ENCODE measurements around the gene FHIT.
"Not testable (repeated sequence)": the region's sequence is repeated elsewhere in the genome, so short reads cannot be mapped to it uniquely, and the experiment has no call there.

FHIT gene

DNA sequence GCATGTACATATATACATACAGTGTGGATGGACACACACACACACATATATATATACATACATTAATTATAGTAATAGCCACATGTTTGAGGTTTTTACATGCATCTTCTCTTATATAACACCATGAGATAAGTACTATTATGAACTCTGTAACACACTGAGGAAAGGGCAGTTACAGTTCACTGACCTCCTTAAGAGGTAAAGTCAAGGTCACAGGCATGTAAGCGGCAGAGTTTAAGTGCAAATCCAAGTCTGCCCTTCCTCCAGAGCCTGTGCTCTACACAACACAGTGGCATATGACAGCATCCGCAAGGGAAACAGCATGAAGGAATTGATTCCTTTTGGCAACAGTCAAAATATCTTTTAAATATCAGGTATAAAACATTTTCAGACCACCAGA is 26.4 kb downstream of the FHIT start:
- no peak for DNase-seq

DNA sequence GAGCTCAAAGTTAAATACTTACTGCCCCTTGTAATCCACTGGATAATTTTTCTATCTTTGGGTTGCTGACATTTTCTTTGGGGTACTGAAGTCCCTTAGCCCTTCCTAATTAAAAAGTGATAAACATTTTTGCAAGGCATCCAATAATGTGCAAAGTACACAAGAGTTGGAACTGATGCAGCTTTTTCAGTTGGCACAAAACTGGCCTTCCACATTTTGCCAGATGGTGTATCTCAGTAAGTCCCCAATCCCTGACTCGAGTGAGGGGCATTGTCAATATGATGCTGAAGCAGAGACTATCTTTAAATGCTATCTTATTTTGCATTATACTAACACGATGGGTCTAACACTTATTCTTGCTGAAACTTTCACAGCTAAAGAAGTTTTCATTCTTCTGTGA is 27.8 kb downstream of the FHIT start:
- no peak for DNase-seq

DNA sequence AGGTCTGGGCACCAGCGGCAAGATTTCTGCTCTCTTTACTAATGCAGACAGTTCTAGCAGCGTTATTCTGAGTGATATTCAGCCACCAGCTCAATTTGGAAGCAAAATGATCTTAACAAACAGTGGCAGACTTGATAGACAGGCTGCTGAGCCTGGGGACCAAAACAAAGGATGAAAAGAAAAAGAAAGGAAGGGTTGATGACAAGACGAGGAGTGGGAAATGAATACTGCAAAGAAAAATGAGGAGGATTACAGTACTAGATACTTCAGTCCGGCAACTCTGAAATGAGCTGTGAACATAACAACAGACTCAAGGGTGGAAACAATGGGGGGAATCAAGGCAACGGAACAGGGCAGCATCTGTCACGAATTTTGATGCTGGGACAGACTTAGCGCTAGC is 28.8 kb downstream of the FHIT start:
- no peak for DNase-seq

DNA sequence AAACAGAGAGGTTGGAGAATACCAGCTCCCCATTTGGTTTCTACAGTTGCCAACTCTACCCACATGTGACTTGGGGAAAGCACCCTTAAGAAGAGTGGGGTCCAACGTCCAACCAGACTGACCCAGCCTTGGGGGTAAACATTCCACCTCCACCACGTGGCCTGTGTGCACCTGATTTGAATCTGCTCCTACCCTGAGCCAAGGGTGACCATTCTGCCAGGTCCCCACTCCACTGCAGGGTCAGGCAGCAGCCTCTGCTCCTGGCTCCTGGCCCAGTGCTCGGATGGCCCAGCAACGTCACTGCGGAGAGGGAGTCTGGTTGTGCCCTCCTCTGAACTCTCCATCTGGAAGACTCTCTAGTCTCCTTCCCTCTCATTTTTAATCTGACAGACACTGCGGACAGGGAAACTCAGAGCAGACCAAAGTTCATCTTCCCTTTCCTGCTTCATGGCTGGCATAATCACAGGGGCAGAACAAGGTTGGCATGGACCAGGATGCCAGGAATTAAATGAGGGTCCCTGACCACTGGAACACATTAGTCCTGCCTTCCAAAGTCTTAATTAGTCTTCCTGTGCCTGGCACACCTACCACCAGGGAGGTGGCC is 29.4 kb downstream of the FHIT start:
- DNase-seq = no peak

DNA sequence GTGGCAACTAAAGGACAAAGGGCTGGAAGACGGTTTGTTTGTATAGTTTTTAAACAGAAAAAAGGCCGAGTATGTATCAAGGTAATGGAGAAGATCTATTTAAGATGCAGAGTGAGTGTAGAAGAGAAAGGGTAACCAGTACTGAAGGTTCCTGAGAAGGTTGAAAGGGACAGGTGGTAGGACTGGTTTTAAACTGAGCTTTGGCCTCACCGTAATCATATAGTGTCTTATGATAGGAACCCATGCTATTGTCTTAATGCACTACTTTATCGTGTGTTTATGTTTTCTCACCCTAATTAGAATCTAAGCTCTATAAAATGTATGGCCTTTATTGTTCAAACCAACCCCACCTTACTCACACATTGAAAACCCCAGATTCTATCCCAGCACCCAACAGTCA is 32.7 kb downstream of the FHIT start:
- DNase-seq = no peak

DNA sequence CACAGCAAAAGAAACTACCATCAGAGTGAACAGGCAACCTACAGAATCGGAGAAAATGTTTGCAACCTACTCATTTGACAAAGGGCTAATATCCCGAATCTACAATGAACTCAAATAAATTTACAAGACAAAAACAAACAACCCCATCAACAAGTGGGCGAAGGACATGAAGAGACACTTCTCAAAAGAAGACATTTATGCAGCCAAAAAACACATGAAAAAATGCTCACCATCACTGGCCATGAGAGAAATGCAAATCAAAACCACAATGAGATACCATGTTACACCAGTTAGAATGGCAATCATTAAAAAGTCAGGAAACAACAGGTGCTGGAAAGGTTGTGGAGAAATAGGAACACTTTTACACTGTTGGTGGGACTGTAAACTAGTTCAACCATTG is 35.1 kb downstream of the FHIT start:
- DNase-seq = not testable (repeated sequence)

DNA sequence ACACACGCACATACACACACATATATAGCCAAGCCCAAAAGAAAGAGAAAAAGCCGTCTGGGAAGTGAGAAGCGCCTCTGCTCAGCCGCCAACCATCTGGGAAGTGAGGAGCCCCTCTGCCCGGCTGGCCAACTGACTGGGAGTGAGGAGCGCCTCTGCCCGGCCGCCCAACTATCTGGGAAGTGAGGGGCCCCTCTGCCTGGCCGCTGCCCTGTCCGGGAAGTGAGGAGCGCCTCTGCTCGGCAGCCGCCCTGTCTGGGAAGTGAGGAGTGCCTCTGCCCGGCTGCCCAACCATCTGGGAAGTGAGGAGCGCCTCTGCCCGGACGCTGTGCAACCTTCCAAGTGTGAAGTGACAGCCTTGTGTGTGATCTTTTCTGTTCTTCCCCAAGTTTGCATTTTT is 49.2 kb downstream of the FHIT start:
- no peak for DNase-seq

DNA sequence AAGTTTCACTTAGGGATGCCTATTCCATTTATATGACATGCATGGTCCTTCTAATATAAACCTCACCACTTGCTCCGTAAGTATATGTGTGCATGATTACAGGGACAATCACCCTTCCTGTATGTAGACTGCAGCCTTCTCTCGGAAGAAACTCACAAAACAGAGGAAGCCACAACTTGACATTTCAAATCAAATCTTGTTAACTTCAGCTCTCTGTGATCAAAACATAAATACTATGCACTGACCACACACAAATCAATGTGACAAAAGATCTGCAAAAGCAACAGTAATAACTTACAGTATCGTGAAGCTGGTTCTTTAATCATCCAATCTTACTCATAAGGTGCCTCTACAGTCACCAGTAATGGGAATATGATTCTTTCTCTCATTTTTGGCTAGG is 50.2 kb downstream of the FHIT start:
- DNase-seq = no peak

DNA sequence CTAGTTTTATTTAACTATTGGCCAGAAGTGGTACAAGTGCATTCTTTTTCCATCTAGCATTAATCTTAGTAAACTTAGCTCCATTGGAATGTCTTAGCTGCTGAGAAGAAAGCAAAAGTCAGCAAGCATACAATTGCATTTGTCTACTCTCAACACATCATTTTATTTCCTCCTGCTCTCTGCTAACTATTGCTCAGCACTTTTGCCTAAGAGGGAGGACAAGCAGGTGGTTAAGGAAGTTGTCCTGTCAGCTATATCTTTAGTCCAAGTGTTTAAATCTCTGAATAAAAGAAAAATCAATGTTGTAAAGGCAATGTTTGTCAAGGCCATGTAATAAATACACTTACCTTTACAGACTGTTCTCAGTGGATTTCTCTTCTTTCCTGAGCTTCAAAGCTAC is 51.0 kb downstream of the FHIT start:
- DNase-seq = no peak

DNA sequence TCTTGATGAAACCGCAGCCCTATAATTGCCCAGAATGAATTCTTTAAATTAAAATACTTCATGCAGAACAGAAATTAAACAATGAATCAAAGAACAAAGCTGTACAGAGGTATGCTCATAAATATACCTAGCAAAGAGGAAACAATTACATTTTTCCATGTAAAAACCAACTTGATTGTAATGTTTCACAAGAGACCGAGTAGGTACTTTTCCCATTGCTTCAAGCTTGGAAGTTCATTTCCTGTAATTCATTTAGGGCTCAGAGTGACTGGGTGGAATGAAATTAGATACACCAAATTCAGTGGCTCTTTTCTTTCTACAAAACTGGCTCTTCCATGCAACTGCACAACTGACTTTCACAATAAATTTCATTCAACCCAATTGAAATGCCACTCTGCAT is 51.4 kb downstream of the FHIT start:
- DNase-seq = no peak

DNA sequence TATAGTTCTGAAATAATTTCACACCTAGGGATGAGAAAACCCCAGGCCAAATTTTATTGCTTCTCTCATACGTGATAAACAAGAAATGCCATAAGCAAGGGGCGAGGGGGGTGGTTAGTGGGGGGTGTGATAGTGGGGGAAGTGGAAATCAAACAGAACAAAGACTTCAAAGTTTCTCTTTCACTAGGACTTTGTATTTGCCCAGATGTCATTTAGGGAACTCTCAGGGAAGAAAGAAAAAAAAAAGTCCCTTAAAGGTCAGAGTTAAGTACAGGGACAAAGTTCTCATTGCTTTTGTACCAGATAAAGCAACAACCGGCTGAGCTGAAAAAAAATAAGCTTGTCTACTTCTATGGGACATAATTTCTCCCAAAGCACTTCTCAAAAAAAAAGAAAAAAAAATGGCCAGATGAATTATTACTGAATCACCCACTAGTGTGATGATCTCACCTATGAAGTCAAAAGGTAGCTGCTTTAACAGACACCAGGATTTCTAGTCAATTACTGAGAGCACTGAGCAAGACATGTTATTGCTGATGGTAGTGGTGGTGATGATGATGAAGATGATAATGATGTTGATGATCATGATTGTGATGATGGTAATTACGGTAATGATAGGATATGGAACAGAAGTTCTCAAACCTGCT is 56.2 kb downstream of the FHIT start:
- DNase-seq = no peak

DNA sequence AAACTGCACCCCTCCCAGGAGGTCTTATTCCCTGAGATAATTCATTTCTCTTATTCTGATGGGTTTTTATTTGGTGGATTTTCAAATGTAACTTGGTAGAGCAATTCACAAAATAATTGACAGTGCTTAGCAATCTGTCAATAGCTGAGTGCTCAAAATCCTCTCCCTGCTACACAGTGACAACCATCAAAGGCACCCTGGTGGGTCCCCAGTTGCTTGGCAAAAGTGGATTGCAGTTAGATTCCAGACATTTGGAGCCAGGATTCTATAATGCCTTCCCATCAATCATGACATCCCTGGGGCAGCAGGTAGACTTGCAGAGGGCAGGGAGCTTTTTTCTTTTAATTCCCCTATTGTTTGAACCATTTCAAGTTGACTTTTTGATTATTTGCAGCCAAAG is 59.0 kb downstream of the FHIT start:
- no peak for DNase-seq

DNA sequence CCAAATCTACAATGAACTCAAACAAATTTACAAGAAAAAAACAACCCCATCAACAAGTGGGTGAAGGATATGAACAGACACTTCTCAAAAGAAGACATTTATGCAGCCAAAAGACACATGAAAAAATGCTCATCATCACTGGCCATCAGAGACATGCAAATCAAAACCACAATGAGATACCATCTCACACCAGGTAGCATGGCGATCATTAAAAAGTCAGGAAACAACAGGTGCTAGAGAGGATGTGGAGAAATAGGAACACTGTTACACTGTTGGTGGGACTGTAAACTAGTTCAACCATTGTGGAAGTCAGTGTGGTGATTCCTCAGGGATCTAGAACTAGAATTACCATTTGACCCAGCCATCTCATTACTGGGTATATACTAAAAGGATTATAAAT is 61.0 kb downstream of the FHIT start:
- DNase-seq = not testable (repeated sequence)

DNA sequence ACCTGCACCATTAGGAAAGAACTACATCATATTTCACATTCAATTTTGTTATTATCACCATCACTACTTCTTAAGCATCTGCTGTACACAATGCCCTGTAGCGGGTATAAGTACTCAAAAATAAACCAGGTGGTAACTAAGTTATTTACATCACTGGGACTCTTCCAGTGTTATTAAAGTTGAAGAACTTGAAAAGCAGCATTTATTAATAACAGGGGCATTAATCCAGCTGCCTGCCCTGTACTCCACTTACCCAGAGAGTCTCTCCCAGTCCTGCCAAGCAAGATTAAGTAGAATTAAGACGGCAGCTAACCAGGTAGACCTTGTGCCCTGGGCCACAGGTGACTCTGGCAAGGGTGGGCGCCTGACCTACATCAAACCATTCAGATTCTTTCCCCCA is 65.2 kb downstream of the FHIT start:
- DNase-seq = no peak

DNA sequence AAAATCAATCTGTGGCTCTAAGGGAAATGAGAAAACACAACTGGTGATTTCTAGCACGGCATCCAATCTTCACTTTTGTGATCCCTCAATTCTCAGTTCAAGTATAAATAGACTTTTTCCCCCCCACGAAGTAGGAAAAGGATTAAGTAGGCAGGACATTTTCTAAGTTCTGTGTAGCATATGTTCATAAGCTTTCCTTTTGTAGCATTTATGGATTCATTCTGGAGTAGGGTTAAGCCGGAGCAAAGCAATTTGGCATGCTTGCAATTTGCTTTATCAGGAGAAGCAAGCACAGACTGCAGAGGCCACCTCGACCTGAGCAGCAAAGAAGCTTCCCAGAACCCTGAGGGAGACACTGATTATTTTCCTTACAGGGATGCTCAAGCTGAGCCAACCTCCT is 66.3 kb downstream of the FHIT start:
- DNase-seq = no peak

DNA sequence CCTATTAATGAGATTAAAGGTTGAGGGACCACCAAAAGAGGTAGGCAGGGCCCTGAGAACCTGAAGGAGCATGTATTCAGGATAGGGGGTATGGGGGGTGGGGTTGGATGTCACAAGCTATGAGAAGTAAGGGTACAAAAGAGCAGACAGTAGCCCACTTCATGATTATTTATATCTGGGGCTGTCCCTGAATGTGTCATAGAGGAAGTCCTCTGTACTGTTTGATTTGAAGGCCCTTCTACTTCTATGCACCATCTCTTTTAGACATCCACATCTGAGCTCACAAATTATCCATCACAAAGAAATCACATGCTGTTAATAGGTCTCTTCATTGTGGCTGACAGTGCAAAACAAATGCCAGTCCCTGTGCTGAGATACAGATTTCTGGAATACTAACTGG is 68.6 kb downstream of the FHIT start:
- DNase-seq = no peak

DNA sequence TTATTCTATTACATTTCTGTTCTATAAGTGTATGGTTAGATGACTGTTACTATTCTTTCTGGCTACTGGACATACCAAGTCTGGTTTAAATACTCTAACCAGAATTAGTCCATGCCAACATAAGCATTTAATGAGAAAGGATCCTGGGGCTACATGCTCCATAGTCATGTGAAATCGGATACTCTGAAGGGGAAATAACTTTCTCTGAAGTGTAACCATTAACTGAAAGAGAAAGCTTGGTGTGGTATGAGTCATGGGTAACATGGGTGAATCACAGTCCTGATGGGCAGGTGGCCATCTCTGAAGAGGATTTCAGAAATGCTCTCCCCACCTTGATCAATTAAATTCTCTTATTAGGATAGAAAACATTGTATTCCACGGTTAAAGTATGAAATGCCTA is 69.4 kb downstream of the FHIT start:
- DNase-seq = no peak

DNA sequence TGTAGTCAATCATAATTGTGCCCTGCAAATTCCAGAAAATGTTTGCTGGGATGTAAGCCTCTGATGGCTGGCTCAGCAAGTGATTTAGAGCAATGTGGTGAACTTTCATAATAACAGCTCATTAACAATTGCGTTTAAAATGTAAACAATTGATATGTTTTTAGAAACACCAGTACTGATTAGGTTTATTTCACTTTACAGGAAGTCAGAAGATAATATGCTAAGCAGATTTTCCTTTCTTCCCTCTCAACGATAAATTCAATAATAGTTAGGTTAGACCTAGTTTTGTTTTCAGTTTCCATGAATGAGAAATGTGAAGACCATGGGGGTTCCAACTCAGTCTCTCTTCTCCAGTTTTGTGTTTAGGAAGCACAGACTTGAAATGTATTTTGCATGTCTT is 71.0 kb downstream of the FHIT start:
- DNase-seq = no peak

DNA sequence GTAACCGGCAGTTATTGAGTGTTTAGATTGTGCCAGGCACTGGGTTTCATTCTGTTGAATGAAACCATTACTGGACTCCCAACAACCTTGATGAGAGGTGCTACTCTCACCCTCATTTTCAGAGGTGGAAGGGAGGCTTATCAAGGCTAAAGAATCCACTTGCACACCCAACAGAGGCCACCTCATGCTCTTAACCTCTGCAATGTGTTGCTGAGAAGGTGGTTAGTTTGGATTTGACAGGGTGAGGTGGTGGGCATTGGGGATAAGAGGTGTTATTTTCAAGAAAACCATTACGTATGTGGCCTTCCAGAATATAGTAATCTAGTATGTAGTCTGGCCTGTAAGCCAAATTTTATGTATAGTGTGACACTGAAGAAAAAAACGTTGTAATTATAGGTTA is 73.1 kb downstream of the FHIT start:
- no peak for DNase-seq

DNA sequence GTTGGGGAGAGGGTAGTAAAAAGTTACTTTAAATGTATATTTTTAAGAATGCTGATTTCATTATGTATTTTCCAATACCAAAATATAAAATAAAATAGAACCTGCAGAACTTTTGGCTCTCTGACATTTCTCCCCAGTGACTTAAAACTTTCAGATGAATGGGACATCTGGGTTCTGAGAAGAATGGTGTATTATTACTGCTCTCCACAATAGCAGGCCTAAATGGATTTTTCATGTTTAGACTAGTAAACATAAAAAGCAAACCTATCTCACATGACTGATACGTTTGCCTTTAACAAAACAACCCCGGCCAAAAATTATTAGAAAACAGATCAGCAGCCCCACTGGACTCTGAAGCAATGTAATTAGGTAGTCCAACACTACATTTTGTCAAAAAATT is 73.8 kb downstream of the FHIT start:
- no peak for DNase-seq

DNA sequence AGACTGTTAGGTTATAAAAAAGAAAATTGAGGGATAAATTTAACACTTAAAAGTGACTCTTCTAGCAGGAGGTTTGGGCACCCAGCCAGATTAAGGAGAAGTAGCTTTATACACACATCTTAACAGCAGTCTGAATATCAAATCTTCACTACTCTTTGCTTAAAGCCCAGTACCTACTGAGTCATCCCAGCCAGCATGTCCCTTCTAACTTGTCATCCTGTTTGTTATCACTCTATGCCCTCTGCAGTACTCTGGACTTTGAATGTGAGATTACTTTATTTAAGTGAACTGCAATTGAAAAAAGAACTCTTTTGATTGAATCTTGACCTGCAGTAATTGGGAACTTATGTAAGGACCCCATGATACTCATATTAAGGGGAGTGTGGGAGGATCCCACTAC is 77.6 kb downstream of the FHIT start:
- DNase-seq = no peak

DNA sequence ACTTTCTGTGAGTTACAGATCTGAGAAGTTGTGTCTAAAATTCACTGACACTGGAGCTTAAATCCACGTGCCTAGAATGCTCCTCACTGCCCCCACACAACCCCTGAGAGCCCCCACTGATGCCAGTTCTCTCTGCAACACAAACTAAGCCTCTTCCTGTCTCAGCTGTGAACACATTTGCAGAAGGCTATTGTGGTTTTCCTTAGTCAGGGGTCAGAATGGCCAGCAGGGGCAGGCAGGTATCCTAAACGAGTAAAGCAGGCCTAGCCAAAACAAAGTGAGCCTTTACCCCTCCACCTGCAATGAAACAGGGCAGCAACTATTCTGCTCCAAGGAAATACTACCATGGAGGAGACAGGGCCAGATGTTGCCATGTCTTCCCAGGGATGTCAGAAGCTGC is 78.6 kb downstream of the FHIT start:
- no peak for DNase-seq

DNA sequence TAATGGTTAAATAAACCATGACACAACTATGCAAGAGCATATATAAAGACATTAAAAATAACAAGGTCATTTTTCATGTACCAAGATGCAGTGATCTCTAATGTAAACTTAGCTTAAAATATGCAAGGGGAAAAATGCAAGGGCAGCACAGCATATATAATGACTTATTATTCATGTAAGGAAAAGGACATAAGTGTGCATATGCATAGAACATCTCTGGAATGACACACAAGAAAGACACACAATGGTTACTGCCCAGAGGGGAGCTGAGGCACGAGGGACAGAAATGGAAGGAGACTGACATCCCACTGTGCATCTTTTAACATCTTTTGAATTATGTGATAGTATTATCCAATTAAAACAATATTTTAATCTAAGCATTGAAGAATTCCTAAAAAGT is 79.0 kb downstream of the FHIT start:
- DNase-seq = no peak

DNA sequence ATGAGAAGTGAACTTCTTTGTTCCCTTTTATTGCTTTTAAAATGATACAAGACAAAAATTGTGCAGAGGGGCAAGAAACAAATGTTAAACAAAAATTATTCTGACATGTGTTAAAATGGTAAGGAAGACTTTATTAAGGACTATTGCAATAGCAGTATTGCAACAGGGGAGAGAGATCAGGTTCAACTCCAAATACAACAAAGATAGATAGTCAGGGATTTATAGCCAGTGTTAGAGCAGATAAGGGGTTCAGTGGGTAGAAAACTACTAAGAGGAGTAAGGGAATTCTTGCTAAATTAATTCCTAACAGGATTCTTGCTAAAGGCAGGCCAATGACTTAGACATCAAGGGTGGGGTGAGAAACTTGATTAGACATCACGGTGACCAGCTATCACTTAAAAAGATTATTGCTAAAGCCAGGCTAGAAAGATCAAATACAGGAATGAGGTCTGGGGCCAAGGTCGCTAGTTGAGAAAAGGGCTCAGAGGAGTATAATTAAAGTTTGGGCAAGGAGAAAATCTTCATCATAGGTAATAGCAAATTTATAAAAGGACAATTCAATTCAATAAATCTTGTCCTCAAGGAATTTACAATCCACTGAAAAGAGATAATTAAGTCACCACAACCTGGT is 81.5 kb downstream of the FHIT start:
- DNase-seq = no peak

DNA sequence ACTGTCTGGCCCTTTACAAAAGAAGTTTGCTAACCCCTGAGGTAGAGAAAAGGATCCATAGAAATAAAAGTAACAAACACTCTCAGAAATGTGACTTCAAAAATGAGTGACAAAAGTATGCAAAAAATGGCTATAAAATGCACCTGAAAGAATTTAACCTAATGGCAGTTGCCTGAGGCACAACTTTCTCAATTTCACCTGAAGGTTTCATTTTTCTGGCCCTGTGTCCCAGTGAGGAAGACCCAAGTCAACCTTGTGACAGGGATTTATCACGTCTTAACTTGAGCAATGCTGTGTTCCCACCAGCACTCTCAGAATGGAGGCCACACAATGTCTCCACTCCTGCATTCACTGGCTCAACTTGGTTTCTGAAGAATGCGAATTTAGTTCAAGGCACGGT is 83.0 kb downstream of the FHIT start:
- no peak for DNase-seq

Data from central memory CD4-positive, alpha-beta T cell (primary cell).